Activated CD8-positive, alpha-beta memory T cell treated with anti-CD3 and anti-CD28 coated beads for 36 hours (primary cell): ENCODE results near the gene CEMIP. TPM values are rescaled to one million over a fixed set of nuclear protein-coding genes. Genes with fewer than 3 reads are reported as not detected.

Experiments
- CTCF ChIA-PET: fragments of 350-600 bp; sonication (Branson Sonifier 250); formaldehyde crosslinking; loops from one replicate; lab custom pipeline; 2021; ENCODE audit warnings: antibody characterized with exemption; lab: Charles Lee
- POLR2A ChIA-PET: fragments of 350-600 bp; sonication (Branson Sonifier 250); formaldehyde crosslinking; loops from one replicate; lab custom pipeline; 2021; ENCODE audit warnings: antibody characterized with exemption; lab: Charles Lee
- total RNA-seq, 2 experiments: library from RNA; stranded (reverse); gene quantifications; one replicate each; pipeline ENCODE4 v1.2.3, GENCODE V29; 2021

CEMIP gene
- not detected for total RNA-seq

GRCh38 chr15:80778964-80779657, at the start of gene CEMIP:
Gene CEMIP (plus strand): TSS chr15:80779370. CDS start chr15:80873880, 94,510 bp downstream.
- CTCF ChIA-PET, result interaction anchor here (1.0 to 2.1 kb wide), 3 partner anchors 28 to 322 kb away, joined by 3 to 13 read pairs (median 4); no protein-coding TSS in a partner anchor
- POLR2A ChIA-PET, result no interaction called here

- ChIA-PET POLR2A (no interaction called here), CTCF (no interaction called here)
These were observed 48.8 kb upstream of the CEMIP start for GRCh38 chr15:80730387-80730786.

GRCh38 chr15:80730926-80731325, 48.2 kb upstream of the CEMIP start:
- POLR2A ChIA-PET, result no interaction called here

GRCh38 chr15:80732167-80732566, 47.0 kb upstream of the CEMIP start:
- ChIA-PET POLR2A (interaction anchor here (0.6 kb wide), 1 partner anchor 10 kb away, joined by 3 read pairs; no protein-coding TSS in a partner anchor), CTCF (no interaction called here)

More at GRCh38 chr15:80730926-80731325, 48.2 kb upstream of the CEMIP start:
- CTCF ChIA-PET, result no interaction called here

GRCh38 chr15:80732818-80733217, 46.4 kb upstream of the CEMIP start:
- POLR2A ChIA-PET, result no interaction called here
- CTCF ChIA-PET, result no interaction called here

- POLR2A ChIA-PET, result no interaction called here
- CTCF ChIA-PET, result no interaction called here
These were observed 45.7 kb upstream of the CEMIP start for GRCh38 chr15:80733460-80733859.

GRCh38 chr15:80735344-80735743, 43.8 kb upstream of the CEMIP start:
- POLR2A ChIA-PET, result no interaction called here
- CTCF ChIA-PET, result no interaction called here

- ChIA-PET POLR2A (no interaction called here), CTCF (no interaction called here)
These were observed 42.6 kb upstream of the CEMIP start for GRCh38 chr15:80736560-80736959.

- POLR2A ChIA-PET, result no interaction called here
- CTCF ChIA-PET, result no interaction called here
These were observed 39.3 kb upstream of the CEMIP start for GRCh38 chr15:80739919-80740318.

GRCh38 chr15:80742081-80742480, 37.1 kb upstream of the CEMIP start:
- POLR2A ChIA-PET, result no interaction called here
- CTCF ChIA-PET, result no interaction called here

GRCh38 chr15:80743189-80743833, 35.9 kb upstream of the CEMIP start:
- ChIA-PET CTCF (no interaction called here), POLR2A (no interaction called here)

GRCh38 chr15:80744415-80744814, 34.8 kb upstream of the CEMIP start:
- ChIA-PET CTCF (no interaction called here), POLR2A (no interaction called here)

GRCh38 chr15:80744826-80745225, 34.3 kb upstream of the CEMIP start:
- CTCF ChIA-PET, result no interaction called here
- POLR2A ChIA-PET, result no interaction called here

- POLR2A ChIA-PET, result no interaction called here
These were observed 33.3 kb upstream of the CEMIP start for GRCh38 chr15:80745888-80746287.

GRCh38 chr15:80747317-80748053, 31.7 kb upstream of the CEMIP start:
- ChIA-PET CTCF (no interaction called here), POLR2A (no interaction called here)

More at GRCh38 chr15:80745888-80746287, 33.3 kb upstream of the CEMIP start:
- CTCF ChIA-PET, result no interaction called here

GRCh38 chr15:80749589-80749988, 29.6 kb upstream of the CEMIP start:
- ChIA-PET CTCF (no interaction called here), POLR2A (no interaction called here)

- POLR2A ChIA-PET, result no interaction called here
- CTCF ChIA-PET, result no interaction called here
These were observed 28.6 kb upstream of the CEMIP start for GRCh38 chr15:80750575-80750974.

GRCh38 chr15:80752204-80752603, 27.0 kb upstream of the CEMIP start:
- POLR2A ChIA-PET, result no interaction called here
- CTCF ChIA-PET, result no interaction called here

GRCh38 chr15:80753161-80753560, 26.0 kb upstream of the CEMIP start:
- ChIA-PET POLR2A (no interaction called here), CTCF (no interaction called here)

GRCh38 chr15:80754014-80754413, 25.2 kb upstream of the CEMIP start:
- POLR2A ChIA-PET, result interaction anchor here (0.5 kb wide), 1 partner anchor 266 kb away, joined by 5 read pairs; no protein-coding TSS in a partner anchor
- CTCF ChIA-PET, result no interaction called here
